Lower leg skin (tissue), 3 donors: ENCODE data around the gene PLBD2.

Source experiments
- CTCF ChIP-seq, 3 donors: fragments of 450-650 bp; IDR thresholded peaks; one replicate each; pipeline ENCODE4 v1.5.1; 2016; ENCODE audit warnings: antibody characterized with exemption in 3 of 3, mild to moderate bottlenecking in 3 of 3, moderate library complexity in 2 of 3
- POLR2A ChIP-seq, 2 donors: fragments of 450-650 bp; IDR thresholded peaks; one replicate each; pipeline ENCODE4 v1.6.1; 2016 to 2017; ENCODE audit warnings: antibody characterized with exemption in 2 of 2, mild to moderate bottlenecking in 1 of 2, moderate library complexity in 1 of 2

- TF ChIP-seq CTCF (IDR thresholded peaks at IDR 0.05) = no peak
- no peak for TF ChIP-seq POLR2A (IDR thresholded peaks at IDR 0.05)
Measured at GRCh38 chr12:113326775-113327395, 31.5 kb upstream of the PLBD2 start.
